ENCODE measurements around the gene CC2D2A.
"Not testable (repeated sequence)": the region's sequence is repeated elsewhere in the genome, so short reads cannot be mapped to it uniquely, and the experiment has no call there.

Gene CC2D2A

GRCh38 chr4:15600176-15600575 lies 130.5 kb downstream of the CC2D2A start:
- Histone ChIP-seq H3K36me3 (peaks cover 21% of the 10 kb centered on the region), H3K27me3 (ENCODE audit: insufficient read depth, low read depth, severe bottlenecking) (no peaks in the 10 kb centered on the region), H3K4me3 (ENCODE audit: low read depth, low read length) (no peak overlapping the region), H3K9me3 (ENCODE audit: severe bottlenecking) (no peaks in the 10 kb centered on the region), H3K27ac (no peak overlapping the region)
- TF ChIP-seq CTCF (IDR thresholded peaks at IDR 0.05; ENCODE audit: low read depth, low read length) = no peak
- DNase-seq = no peak

GRCh38 chr4:15601862-15602261 lies 132.2 kb downstream of the CC2D2A start:
- DNase-seq = no peak
- Histone ChIP-seq H3K9me3 (ENCODE audit: severe bottlenecking) (no peaks in the 10 kb centered on the region), H3K4me3 (ENCODE audit: low read depth, low read length) (no peak overlapping the region), H3K27ac (no peak overlapping the region), H3K36me3 (peaks cover 29% of the 10 kb centered on the region), H3K27me3 (ENCODE audit: insufficient read depth, low read depth, severe bottlenecking) (no peaks in the 10 kb centered on the region)
- no peak for TF ChIP-seq CTCF (IDR thresholded peaks at IDR 0.05; ENCODE audit: low read depth, low read length)

GRCh38 chr4:15605537-15605936 lies 135.9 kb downstream of the CC2D2A start:
- Histone ChIP-seq H3K4me3 (ENCODE audit: low read depth, low read length) (no peak overlapping the region), H3K9me3 (ENCODE audit: severe bottlenecking) (no peaks in the 10 kb centered on the region), H3K27ac (no peak overlapping the region), H3K27me3 (ENCODE audit: insufficient read depth, low read depth, severe bottlenecking) (no peaks in the 10 kb centered on the region), H3K36me3 (peaks cover 35% of the 10 kb centered on the region)
- TF ChIP-seq CTCF (IDR thresholded peaks at IDR 0.05; ENCODE audit: low read depth, low read length) = no peak
- no peak for DNase-seq

GRCh38 chr4:15610855-15611254 lies 141.2 kb downstream of the CC2D2A start:
- no peak overlapping the region for H3K27ac ChIP-seq
- no peak for TF ChIP-seq CTCF (IDR thresholded peaks at IDR 0.05; ENCODE audit: low read depth, low read length)
- no peaks in the 10 kb centered on the region for H3K27me3 ChIP-seq (ENCODE audit: insufficient read depth, low read depth, severe bottlenecking)
- DNase-seq = no peak
- no peaks in the 10 kb centered on the region for H3K9me3 ChIP-seq (ENCODE audit: severe bottlenecking)
- H3K4me3 ChIP-seq (ENCODE audit: low read depth, low read length) = no peak overlapping the region
- H3K36me3 ChIP-seq = peaks cover 26% of the 10 kb centered on the region

GRCh38 chr4:15612136-15612535 lies 142.5 kb downstream of the CC2D2A start:
- Histone ChIP-seq H3K27ac (no peak overlapping the region), H3K36me3 (peaks cover 31% of the 10 kb centered on the region), H3K4me3 (ENCODE audit: low read depth, low read length) (no peak overlapping the region), H3K27me3 (ENCODE audit: insufficient read depth, low read depth, severe bottlenecking) (no peaks in the 10 kb centered on the region), H3K9me3 (ENCODE audit: severe bottlenecking) (no peaks in the 10 kb centered on the region)
- DNase-seq = no peak
- no peak for TF ChIP-seq CTCF (IDR thresholded peaks at IDR 0.05; ENCODE audit: low read depth, low read length)

GRCh38 chr4:15614891-15615290 lies 145.2 kb downstream of the CC2D2A start:
- H3K36me3 ChIP-seq = peaks cover 38% of the 10 kb centered on the region
- DNase-seq; H3K9me3 ChIP-seq (ENCODE audit: severe bottlenecking); H3K4me3 ChIP-seq (ENCODE audit: low read depth, low read length); H3K27ac ChIP-seq; H3K27me3 ChIP-seq (ENCODE audit: insufficient read depth, low read depth, severe bottlenecking): not testable (repeated sequence)

- not testable (repeated sequence) for H3K27ac ChIP-seq; H3K9me3 ChIP-seq (ENCODE audit: severe bottlenecking); DNase-seq; H3K27me3 ChIP-seq (ENCODE audit: insufficient read depth, low read depth, severe bottlenecking); H3K4me3 ChIP-seq (ENCODE audit: low read depth, low read length)
- H3K36me3 ChIP-seq = peaks cover 49% of the 10 kb centered on the region
Measured at GRCh38 chr4:15617407-15617806, 147.7 kb downstream of the CC2D2A start.
